SK-N-SH treated with all-trans-retinoic acid at 6 μM for 48 hours (cell line): ENCODE measurements around the gene ARAP2.

Source experiments
- ATAC-seq: fragments of 200-7000 bp; cut with Tn5 transposase; 3 replicates; pipeline ENCODE4 v1.9.1; 2020; ENCODE audit warnings: mild to moderate bottlenecking, moderate library complexity
- ARNTL ChIP-seq: fragments of 450-650 bp; formaldehyde crosslinking; IDR thresholded peaks from 2 replicates; pipeline ENCODE4 v1.5.0; 2020; ENCODE audit warnings: low read depth, mild to moderate bottlenecking, moderate library complexity, borderline replicate concordance
- BACH2 ChIP-seq: fragments of 250-450 bp; sonication (Bioruptor Pico); IDR thresholded peaks from 2 replicates; pipeline ENCODE4 v1.9.0; 2021; ENCODE audit warnings: mild to moderate bottlenecking, borderline replicate concordance
- CREB5 ChIP-seq: fragments of 250-450 bp; sonication (Bioruptor Pico); IDR thresholded peaks from 2 replicates; pipeline ENCODE4 v1.5.1; 2020; ENCODE audit warnings: low read depth, mild to moderate bottlenecking, moderate library complexity
- CSDC2 ChIP-seq: fragments of 250-450 bp; sonication (Bioruptor Pico); IDR thresholded peaks from 2 replicates; pipeline ENCODE4 v1.5.0; 2020; ENCODE audit warnings: mild to moderate bottlenecking, moderate library complexity
- CSRNP3 ChIP-seq: fragments of 250-450 bp; sonication (Bioruptor Pico); IDR thresholded peaks from 2 replicates; pipeline ENCODE4 v1.5.1; 2021; ENCODE audit warnings: mild to moderate bottlenecking, moderate library complexity
- ESRRG ChIP-seq: fragments of 250-450 bp; sonication (Bioruptor Pico); IDR thresholded peaks from 2 replicates; pipeline ENCODE4 v1.6.1; 2021; ENCODE audit warnings: mild to moderate bottlenecking
- GLIS3 ChIP-seq: fragments of 250-450 bp; sonication (Bioruptor Pico); IDR thresholded peaks from 2 replicates; pipeline ENCODE4 v1.5.0; 2020; ENCODE audit warnings: mild to moderate bottlenecking, moderate library complexity
- ISL1 ChIP-seq: fragments of 250-450 bp; sonication (Bioruptor Pico); IDR thresholded peaks from 2 replicates; pipeline ENCODE4 v2.1.2; 2022; ENCODE audit warnings: mild to moderate bottlenecking, moderate library complexity
- OSR1 ChIP-seq: fragments of 250-450 bp; sonication (Bioruptor Pico); IDR thresholded peaks from 2 replicates; pipeline ENCODE4 v1.8.0; 2022; ENCODE audit warnings: moderate library complexity, mild to moderate bottlenecking, inconsistent platforms
- PATZ1 ChIP-seq: fragments of 250-450 bp; sonication (Bioruptor Pico); IDR thresholded peaks from 2 replicates; pipeline ENCODE4 v1.8.0; 2020; ENCODE audit warnings: mild to moderate bottlenecking, moderate library complexity, borderline replicate concordance
- POU6F1 ChIP-seq: fragments of 250-450 bp; sonication (Bioruptor Pico); IDR thresholded peaks from 2 replicates; pipeline ENCODE4 v1.8.0; 2021; ENCODE audit warnings: low read depth, mild to moderate bottlenecking, moderate library complexity, borderline replicate concordance
- PPARA ChIP-seq: fragments of 250-450 bp; sonication (Bioruptor Pico); IDR thresholded peaks from 2 replicates; pipeline ENCODE4 v1.5.0; 2020; ENCODE audit warnings: mild to moderate bottlenecking, borderline replicate concordance
- RARB ChIP-seq: fragments of 250-450 bp; sonication (Bioruptor Pico); IDR thresholded peaks from 2 replicates; pipeline ENCODE4 v1.8.0; 2021; ENCODE audit warnings: mild to moderate bottlenecking, moderate library complexity
- SNAI2 ChIP-seq: fragments of 250-450 bp; sonication (Bioruptor Pico); IDR thresholded peaks from 2 replicates; pipeline ENCODE4 v1.5.0; 2020; ENCODE audit warnings: mild to moderate bottlenecking, moderate library complexity
- TCF4 ChIP-seq: fragments of 250-450 bp; sonication (Bioruptor Pico); IDR thresholded peaks from 2 replicates; pipeline ENCODE4 v1.8.0; 2021; ENCODE audit warnings: mild to moderate bottlenecking, moderate library complexity, borderline replicate concordance
- TOX ChIP-seq: fragments of 250-450 bp; sonication (Bioruptor Pico); IDR thresholded peaks from 2 replicates; pipeline ENCODE4 v1.8.0; 2021; ENCODE audit warnings: mild to moderate bottlenecking, moderate library complexity, borderline replicate concordance
- TSHZ2 ChIP-seq: fragments of 250-450 bp; sonication (Bioruptor Pico); IDR thresholded peaks from 2 replicates; pipeline ENCODE4 v1.5.0; 2020; ENCODE audit warnings: mild to moderate bottlenecking, moderate library complexity
- ZC3H10 ChIP-seq: fragments of 250-450 bp; sonication (Bioruptor Pico); IDR thresholded peaks from 2 replicates; pipeline ENCODE4 v1.5.1; 2021; ENCODE audit warnings: mild to moderate bottlenecking, moderate library complexity
- ZFP3 ChIP-seq: fragments of 250-450 bp; sonication (Bioruptor Pico); IDR thresholded peaks from 2 replicates; pipeline ENCODE4 v1.5.0; 2020; ENCODE audit warnings: mild to moderate bottlenecking, moderate library complexity
- ZFP30 ChIP-seq: fragments of 450-650 bp; formaldehyde crosslinking; IDR thresholded peaks from 2 replicates; pipeline ENCODE4 v1.5.0; 2022; ENCODE audit warnings: mild to moderate bottlenecking, moderate library complexity
- ZNF565 ChIP-seq: fragments of 450-650 bp; formaldehyde crosslinking; conservative IDR thresholded peaks from 2 replicates; pipeline ENCODE4 v1.5.0; 2020; ENCODE audit warnings: low read depth, mild to moderate bottlenecking, moderate library complexity

The ARAP2 gene

GRCh38 chr4:36214735-36215485 lies 29.4 kb downstream of the ARAP2 start (continued):
- TF ChIP-seq CSRNP3 (CRISPR knock-in tag), result no peak

GRCh38 chr4:36213977-36214376 lies 30.3 kb downstream of the ARAP2 start:
- TF ChIP-seq ARNTL (CRISPR knock-in tag) (no peak), TOX (CRISPR knock-in tag) (no peak), PATZ1 (no peak), TSHZ2 (CRISPR knock-in tag) (no peak), RARB (CRISPR knock-in tag) (no peak), BACH2 (no peak), CSDC2 (CRISPR knock-in tag) (no peak), GLIS3 (CRISPR knock-in tag) (no peak), ZFP30 (no peak), ESRRG (CRISPR knock-in tag) (no peak), CREB5 (CRISPR knock-in tag) (no peak), ZC3H10 (CRISPR knock-in tag) (no peak), CSRNP3 (CRISPR knock-in tag) (no peak), POU6F1 (CRISPR knock-in tag) (no peak), ZFP3 (no peak), OSR1 (CRISPR knock-in tag) (no peak), TCF4 (CRISPR knock-in tag) (no peak)
- TF ChIP-seq, all 23 proteins: peak for 0
- no peak for ATAC-seq

- no peak for ATAC-seq
- TF ChIP-seq ESRRG (CRISPR knock-in tag) (no peak), CREB5 (CRISPR knock-in tag) (no peak), TCF4 (CRISPR knock-in tag) (no peak), CSDC2 (CRISPR knock-in tag) (no peak), PATZ1 (no peak), ISL1 (CRISPR knock-in tag) (no peak), CSRNP3 (CRISPR knock-in tag) (no peak), PPARA (CRISPR knock-in tag) (no peak), ZNF565 (no peak), ZC3H10 (CRISPR knock-in tag) (no peak), BACH2 (no peak), SNAI2 (no peak)
Measured at GRCh38 chr4:36211084-36211483, 33.2 kb downstream of the ARAP2 start.
